Body of pancreas (tissue), 4 donors: ENCODE measurements around the gene CHSY1. TPM values are rescaled to one million over a fixed set of nuclear protein-coding genes. Genes with fewer than 3 reads are reported as not detected.
A peak's percentile ranks its signal among the peaks of the same experiment; 100 is the strongest.
"Not testable (repeated sequence)": the region's sequence is repeated elsewhere in the genome, so short reads cannot be mapped to it uniquely, and the experiment has no call there.

ENCODE experiments used
- ATAC-seq: fragments of 150-250 bp; one replicate; pipeline ENCODE4 v1.9.1; 2016
- DNase-seq, 4 donors: peaks; one replicate each; pipeline ENCODE4 v3.0.0-alpha.2; 2019
- H3K27ac ChIP-seq, 4 donors: fragments of 200-600 bp; sonication (generic); 1 replicate in 3 of 4; 2 replicates in 1 of 4; pipeline versions ENCODE4 v1.5.1 to v1.6.1; 2016 to 2019; ENCODE audit warnings: mild to moderate bottlenecking in 1 of 4, mixed read lengths in 1 of 4, moderate library complexity in 1 of 4
- H3K27me3 ChIP-seq, 2 donors: fragments of 200-600 bp; sonication (generic); one replicate each; pipeline ENCODE4 v1.6.0; 2016; ENCODE audit warnings: mild to moderate bottlenecking in 1 of 2
- H3K36me3 ChIP-seq, 2 donors: fragments of 200-600 bp; sonication (generic); replicated peaks in 1 of 2; 2 replicates each; pipeline ENCODE4 v1.5.1; 2016; ENCODE audit warnings: low read depth in 2 of 2; ENCODE audit not compliant: insufficient read depth in 1 of 2
- H3K4me1 ChIP-seq: fragments of 200-600 bp; sonication (generic); one replicate; pipeline ENCODE4 v1.6.0; 2016
- H3K4me3 ChIP-seq, 2 donors: fragments of 200-600 bp; sonication (generic); 1 replicate in 1 of 2; 2 replicates in 1 of 2; pipeline ENCODE4 v1.5.1; 2016 to 2019
- H3K9me3 ChIP-seq, 3 donors: fragments of 200-600 bp; sonication (generic); 1 replicate in 2 of 3; 2 replicates in 1 of 3; pipeline ENCODE4 v1.5.1; 2016
- CTCF ChIP-seq, 7 experiments: fragments of 450-650 bp in 4 of 7; fragments of 200-600 bp in 3 of 7; sonication (generic) in 3 of 7; IDR thresholded peaks; one replicate each; pipeline ENCODE4 v1.5.1; 2016 to 2019; ENCODE audit warnings: antibody characterized with exemption in 7 of 7
- POLR2A ChIP-seq, 3 donors: fragments of 450-650 bp; IDR thresholded peaks; one replicate each; pipeline ENCODE4 v1.6.1; 2016; ENCODE audit warnings: antibody characterized with exemption in 3 of 3, mild to moderate bottlenecking in 2 of 3
- WGBS, 2 donors: methylation state at CpG; one replicate each; pipeline ENCODE4 v1.1.5; 2017; 5-methylcytosine and 5-hydroxymethylcytosine counted together
- intact Hi-C: fragments of 100-400 bp; cut with DNase I; formaldehyde crosslinking; loops from one replicate; pipeline ENCODE4 v1.15.1; 2023
- total RNA-seq, 2 donors: library from RNA; depleted of rRNA; stranded (reverse); fragments of >200 nt; gene quantifications; one replicate each; pipeline ENCODE4 v1.1.0, GENCODE V29; 2016

The CHSY1 gene
- total RNA-seq, 2 donors from 2014 or later = 7.8 to 12.2 TPM

DNA sequence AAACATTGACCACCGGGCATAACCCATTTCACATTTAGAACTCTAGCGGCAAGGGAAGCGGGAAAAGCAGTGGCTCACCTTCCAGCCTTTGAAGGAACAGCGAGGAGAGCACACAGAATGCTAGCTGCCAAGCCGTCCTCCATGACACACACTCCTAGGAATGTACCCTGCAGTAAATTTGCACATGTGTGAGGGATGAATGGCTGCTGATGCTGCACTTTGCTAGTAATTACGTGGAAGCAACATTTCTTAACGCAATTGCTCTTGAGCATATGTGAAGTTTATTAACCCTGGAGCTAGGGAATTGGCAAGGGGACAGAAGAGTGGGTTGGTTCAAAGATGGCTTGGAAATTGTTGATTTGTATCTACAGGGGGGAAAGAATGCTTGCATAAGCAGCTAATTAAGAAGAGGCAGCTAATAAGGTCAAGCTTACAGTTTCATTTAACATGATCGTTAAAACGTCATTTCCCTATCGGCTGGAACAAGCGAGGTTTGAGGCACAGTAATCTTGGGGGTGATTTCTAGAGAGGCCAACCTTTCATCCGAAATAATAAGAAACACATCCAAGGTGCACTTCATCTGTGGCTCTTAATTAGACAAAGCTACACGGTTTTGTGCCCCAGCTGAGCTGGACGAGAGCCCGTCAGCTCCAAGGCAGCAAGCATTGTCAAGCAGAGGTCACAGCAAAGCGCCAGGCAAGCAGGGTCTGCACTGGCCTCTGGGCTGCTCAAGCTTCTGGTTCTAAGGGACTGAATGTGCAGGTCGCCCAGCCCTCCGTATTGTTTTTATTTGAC lies 123.4 kb downstream of the CHSY1 start:
- H3K27me3 ChIP-seq = no peaks in the 10 kb centered on the region
- no peak for TF ChIP-seq POLR2A (IDR thresholded peaks at IDR 0.05)
- TF ChIP-seq CTCF (IDR thresholded peaks at IDR 0.05) = no peak
- intact Hi-C loops = no loop called here
- peak in 1 of 4 donors; percentile 20 for DNase-seq
- H3K36me3 ChIP-seq = no peaks in the 10 kb centered on the region
- H3K27ac ChIP-seq = peak overlapping the region in 2 of 4 donors; percentile 37 to 53
- WGBS, 2 donors = 82 to 93% methylated on average over 16 to 18 of the region's 18 CpGs
- H3K4me3 ChIP-seq = no peak overlapping the region
- ATAC-seq = peak; percentile 52
- peaks cover 6% of the 10 kb centered on the region for H3K4me1 ChIP-seq
- no peaks in the 10 kb centered on the region for H3K9me3 ChIP-seq

- H3K27me3 ChIP-seq = no peaks in the 10 kb centered on the region
- H3K9me3 ChIP-seq = no peaks in the 10 kb centered on the region
- intact Hi-C loops = no loop called here
- H3K27ac ChIP-seq = peak overlapping the region in 2 of 4 donors; percentile 37 to 53
- ATAC-seq (peak; percentile 60), DNase-seq (peak; percentile 25 to 62 (median 46))
- WGBS, 2 donors = 47 to 58% methylated on average over 13 of the region's 13 CpGs
- H3K4me3 ChIP-seq = no peak overlapping the region
- no peak for TF ChIP-seq CTCF (IDR thresholded peaks at IDR 0.05)
- no peak for TF ChIP-seq POLR2A (IDR thresholded peaks at IDR 0.05)
- H3K36me3 ChIP-seq = no peaks in the 10 kb centered on the region
- peaks cover 6% of the 10 kb centered on the region for H3K4me1 ChIP-seq
Measured at GRCh38 chr15:101127506-101128076, 124.3 kb downstream of the CHSY1 start.

- ATAC-seq = no peak
- Histone ChIP-seq H3K4me3 (no peak overlapping the region), H3K9me3 (no peaks in the 10 kb centered on the region), H3K4me1 (peaks cover 6% of the 10 kb centered on the region), H3K27me3 (no peaks in the 10 kb centered on the region), H3K36me3 (no peaks in the 10 kb centered on the region), H3K27ac (peak overlapping the region in 2 of 4 donors; percentile 37 to 53)
- DNase-seq = no peak
- 73 to 77% methylated on average over 11 of the region's 11 CpGs for WGBS, 2 donors
- intact Hi-C loops = no loop called here
- TF ChIP-seq CTCF (IDR thresholded peaks at IDR 0.05) = no peak
Measured at GRCh38 chr15:101126618-101127505, 125.0 kb downstream of the CHSY1 start.

DNA sequence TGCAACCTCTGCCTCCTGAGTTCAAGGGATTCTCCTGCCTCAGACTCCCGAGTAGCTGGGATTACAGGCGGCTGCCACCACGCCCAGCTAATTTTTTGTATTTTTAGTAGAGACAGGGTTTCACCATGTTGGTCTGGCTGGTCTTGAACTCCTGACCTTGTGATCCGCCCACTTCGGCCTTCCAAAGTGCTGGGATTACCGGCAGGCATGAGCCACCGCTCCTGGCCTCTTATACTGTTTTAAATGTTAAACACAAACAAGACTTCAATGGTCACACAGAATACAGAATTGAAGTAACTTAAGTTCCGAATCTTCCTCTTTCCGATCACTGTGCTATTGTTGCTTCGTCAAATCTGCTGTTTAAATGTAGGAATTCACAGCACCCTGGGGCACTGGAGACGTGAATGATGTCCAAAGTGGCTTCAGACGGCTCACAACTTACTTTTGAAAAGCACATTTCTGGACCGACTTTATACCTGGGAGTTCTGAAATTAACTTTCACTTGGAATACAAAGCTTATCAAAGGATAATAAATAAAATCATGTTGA lies 125.9 kb downstream of the CHSY1 start:
- H3K9me3 ChIP-seq, H3K27ac ChIP-seq, H3K36me3 ChIP-seq, intact Hi-C loops, H3K27me3 ChIP-seq, DNase-seq, H3K4me3 ChIP-seq, H3K4me1 ChIP-seq, ATAC-seq: not testable (repeated sequence)
- 77 to 81% methylated on average over 13 of the region's 13 CpGs for WGBS, 2 donors

Other genes starting within 250 kb of the CHSY1 start
- gene SELENOS, start 25.4 kb upstream of the CHSY1 start, total RNA-seq = 10 to 100 TPM; 37.2 to 45.1 TPM
- gene SNRPA1, start 43.2 kb upstream of the CHSY1 start, total RNA-seq = 10 to 100 TPM; 26.2 to 29.7 TPM
- 10 to 100 TPM in 1 of 2 donors, 1 to 10 TPM in 1; 8.9 to 10.1 TPM for gene PCSK6, start 237.7 kb upstream of the CHSY1 start, total RNA-seq